HTR-8/SVneo (cell line): ENCODE measurements around the gene FADS6.
"Not testable (repeated sequence)": the region's sequence is repeated elsewhere in the genome, so short reads cannot be mapped to it uniquely, and the experiment has no call there.

Source experiments
- DNase-seq: peaks from one replicate; pipeline ENCODE4 v3.0.0; 2011; ENCODE audit warnings: low spot score, mixed read lengths; ENCODE audit not compliant: insufficient read length
- FAIRE-seq: peaks from 2 replicates; lab custom pipeline; 2011; peaks lifted over from hg19 to GRCh38; lab: Jason Lieb, UNC

The FADS6 gene

DNA sequence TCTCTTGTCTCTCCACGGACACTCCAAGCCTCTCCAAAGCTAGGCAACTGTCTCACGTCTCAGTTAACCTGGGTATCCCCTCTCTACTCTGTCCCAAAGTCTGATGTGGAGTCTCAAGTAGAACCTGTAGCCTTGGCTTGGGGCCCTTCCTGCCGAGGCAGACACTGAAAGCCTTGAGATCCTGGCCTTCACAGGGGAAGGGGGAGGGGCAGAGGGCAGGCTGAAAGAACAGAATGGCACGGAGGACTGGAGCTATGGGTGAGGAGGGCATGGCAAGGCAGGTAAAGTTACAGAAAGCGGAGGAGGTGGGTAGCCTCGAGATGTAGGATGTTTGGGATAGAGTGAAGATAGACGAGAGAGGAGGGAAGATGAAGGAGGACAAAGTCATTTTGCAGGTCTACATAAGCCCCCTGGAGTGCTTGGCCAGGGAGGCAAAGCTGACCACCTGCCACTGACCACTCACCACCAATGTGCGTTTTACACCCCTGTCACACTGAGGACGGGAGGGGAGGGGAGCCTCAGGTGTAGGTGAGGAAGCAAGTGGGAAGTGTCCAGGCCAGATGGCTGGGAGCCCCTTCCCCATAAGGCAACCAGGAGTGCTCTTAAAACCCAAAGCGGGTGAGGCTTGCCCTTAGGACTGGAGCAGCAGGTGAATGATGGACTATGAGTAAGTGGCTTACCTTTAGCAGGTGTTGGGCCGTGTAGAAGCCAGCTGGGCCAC is 21.9 kb downstream of the FADS6 start:
- DNase-seq (no peak), FAIRE-seq (peak; percentile 28)

DNA sequence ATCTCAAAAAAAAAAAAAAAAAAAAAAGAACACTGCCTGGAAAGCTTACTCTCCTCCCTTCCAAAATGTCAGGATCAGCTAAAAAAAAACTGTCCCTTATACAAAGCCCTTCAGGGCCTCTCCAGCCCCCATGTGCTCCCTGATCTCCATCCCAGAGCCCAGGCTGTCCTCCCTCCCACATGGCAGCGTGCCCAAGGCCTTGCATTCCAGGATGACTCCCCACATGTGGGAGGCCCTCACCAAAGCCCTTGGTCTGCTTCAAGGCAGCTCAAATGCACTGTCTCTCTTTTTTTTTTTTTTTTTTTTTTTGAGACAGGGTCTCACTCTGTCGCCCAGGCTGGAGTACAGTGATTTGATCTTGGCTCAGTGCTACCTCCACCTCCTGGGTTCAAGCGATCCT is 22.9 kb downstream of the FADS6 start:
- peak; percentile 43 for DNase-seq
- FAIRE-seq, result no peak

DNA sequence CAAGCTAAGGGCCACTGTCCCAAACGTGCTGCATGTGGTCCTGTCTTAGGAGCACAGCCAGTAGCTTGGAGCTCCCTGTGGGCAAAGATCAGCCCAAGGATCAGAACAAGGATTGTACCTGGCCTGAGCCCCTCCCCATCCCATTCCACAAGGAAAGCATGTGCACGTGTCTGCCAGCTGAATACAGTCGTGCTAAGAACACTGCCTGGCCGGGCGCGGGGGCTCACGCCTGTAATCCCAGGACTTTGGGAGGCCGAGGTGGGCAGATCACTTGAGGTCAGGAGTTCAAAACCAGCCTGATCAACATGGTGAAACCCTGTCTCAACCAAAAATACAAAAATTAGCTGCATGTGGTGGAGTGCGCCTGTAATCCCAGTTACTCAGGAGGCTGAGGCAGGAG is 23.4 kb downstream of the FADS6 start:
- not testable (repeated sequence) for FAIRE-seq, DNase-seq

DNA sequence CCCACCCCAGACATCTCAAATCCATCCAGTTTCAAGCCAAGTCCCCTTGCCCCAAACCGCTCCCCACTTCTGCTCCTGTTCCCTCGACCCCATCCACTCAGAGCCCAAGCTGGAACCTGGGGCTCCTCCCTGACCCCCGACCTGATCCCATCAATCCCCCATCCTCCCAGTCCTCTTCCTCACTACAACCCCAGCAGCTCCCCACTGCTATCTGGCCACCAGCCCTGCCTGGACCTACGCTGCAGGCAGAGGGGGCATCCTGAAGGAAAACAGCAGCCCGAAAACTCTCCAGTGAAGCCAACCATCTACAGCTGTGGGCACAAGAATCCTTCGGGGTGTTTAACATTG is 24.6 kb downstream of the FADS6 start:
- no peak for DNase-seq
- no peak for FAIRE-seq

DNA sequence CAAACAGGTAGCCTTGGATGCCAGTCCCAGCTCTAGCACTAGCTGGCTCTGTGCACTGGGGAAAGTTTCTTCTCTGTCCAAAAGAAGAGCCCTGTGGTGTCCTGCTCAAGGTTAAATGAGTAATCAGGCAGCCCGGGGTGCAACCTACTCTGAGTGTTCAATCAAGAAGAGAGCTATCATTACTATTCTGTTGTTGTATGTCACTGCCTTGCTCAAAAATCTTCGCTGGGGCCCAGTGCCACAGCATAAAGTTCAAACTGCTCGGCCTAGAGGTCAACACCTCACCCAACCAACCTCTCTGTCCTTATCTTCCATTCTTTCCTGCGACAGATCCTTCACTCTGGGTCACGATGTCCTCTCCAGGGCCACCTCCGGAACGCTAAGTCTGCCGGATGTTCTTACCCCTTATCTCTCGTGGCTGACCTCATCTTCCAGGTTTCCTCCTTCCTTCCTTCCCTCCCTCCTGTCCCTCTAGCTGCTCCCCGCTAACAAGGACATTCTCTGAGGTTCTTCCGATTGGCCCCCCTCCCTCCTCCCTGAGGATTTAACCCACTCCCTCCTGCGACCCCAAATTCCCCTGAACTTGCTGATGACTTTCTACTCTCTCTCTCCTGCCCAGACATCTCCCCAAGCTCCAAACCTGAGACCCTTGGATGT is 25.1 kb downstream of the FADS6 start:
- FAIRE-seq, result no peak

DNA sequence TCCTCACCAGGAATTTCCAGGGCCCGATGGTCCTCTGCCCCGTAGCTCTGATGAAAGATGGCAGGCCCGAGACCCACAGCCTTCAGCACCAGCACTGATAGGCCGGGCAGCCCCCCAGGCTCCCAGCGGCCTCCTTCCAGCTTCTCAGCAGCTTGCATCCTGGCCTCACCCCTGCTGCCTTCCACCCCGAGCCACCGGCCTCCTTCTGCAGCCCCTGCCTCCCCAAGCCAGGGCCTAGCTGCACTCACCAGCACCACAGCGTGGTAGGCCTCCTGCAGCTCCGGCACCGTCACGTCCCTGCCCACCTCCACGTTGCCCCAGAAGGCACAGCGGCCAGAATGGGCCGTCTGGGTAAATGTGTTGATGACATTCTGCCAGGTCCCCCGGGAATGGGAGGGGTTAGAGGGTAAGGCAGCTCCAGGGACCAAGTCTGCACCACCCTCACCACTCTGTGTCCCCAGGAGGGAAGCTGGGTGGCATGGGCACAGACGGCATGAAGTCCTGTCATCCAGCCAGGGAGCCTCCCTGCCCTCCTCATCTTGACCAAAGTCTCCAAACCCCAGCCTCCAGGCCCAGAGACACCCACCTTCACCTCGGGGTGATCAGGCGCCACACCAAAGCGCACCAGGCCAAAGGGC is 27.1 kb downstream of the FADS6 start:
- DNase-seq, result no peak
- no peak for FAIRE-seq

More for the DNA sequence above, 25.1 kb downstream of the FADS6 start:
- DNase-seq, result no peak

DNA sequence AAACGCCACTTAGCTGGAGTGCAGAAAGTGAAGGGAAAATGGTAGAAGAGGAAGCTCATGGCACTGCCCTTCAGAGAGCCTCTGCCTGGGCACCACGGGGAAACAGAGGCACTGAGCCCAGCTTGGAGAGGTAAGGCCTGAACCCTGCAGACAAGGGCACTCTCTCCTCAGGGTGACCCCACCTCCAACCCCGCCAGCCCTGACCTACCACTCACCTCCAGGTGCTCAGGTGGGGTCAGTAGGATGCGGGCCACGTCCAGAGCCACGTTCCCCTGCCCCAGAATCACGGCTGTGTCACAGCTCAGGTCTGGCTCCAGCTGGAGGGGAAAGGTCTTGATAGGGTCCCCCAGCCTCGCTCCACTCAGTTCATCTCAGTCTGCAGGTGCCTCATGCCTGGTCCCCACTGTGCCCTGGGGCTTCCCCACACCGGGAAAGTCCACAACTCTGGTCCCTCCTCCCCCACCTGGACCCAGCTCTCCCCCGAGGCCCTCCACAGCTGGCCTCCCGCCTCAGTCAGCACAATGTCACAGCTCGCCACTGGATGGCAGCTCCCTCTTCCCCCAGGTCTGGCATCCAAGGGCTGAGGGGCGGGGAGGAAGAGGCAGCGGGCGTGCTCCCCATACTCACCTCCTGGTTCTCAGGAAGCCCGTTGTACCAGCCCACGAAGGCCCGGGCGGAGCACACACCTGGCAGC is 27.8 kb downstream of the FADS6 start:
- FAIRE-seq (no peak), DNase-seq (no peak)

DNA sequence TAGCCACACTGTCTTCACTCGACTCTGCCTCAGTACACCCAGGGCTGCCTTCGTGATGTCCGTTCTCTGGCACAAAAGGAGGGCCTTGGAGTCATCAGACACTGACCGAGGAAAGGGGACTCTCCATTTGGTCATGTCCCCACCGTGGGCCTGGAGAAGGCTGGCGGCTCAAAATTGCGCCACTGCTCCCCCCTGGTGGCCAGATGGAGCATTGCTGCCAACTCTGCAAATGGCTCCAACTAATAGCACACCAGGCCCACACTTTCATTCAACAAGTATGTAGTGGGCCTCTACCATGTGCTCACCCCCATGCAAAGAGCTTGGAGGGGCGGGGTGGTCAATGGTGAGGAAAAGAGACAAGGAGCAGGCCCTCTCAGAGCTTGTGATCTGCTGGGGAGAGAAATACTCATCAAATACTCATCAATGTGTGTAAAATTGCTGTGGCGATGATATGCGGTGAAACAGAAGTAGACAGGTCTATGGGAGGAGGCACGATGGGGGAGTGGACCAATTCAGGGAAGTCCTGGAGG is 28.5 kb downstream of the FADS6 start:
- peak; percentile 99 for FAIRE-seq
- DNase-seq, result peak; percentile 83

DNA sequence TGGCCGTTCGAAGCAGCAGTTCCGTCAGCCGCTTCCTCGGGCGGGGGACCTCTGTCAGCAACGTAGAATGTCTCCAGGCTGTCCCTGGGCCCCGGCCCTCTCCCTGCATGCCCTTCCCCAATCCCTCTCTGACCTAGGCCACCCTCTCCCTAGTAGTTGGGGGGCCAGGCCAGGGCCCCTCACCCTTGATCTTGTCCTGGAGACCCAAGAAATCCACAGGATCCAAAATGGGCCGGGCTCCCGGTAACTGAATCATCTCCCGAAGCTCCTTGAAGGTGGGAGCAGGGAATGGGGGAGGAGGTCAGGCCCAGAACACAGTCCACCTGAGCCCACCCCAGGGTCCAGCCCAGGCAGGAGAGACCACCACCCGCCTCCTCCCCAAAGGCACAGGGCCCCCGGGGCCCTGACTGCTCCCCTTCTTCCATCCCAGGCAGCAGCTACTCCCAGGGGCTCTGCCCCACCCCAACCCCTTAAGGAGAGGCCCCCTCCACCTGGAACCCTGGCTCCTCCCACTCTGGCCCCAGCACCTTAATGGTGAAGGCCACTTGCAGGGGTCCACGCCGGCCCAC is 29.1 kb downstream of the FADS6 start:
- FAIRE-seq, result no peak

DNA sequence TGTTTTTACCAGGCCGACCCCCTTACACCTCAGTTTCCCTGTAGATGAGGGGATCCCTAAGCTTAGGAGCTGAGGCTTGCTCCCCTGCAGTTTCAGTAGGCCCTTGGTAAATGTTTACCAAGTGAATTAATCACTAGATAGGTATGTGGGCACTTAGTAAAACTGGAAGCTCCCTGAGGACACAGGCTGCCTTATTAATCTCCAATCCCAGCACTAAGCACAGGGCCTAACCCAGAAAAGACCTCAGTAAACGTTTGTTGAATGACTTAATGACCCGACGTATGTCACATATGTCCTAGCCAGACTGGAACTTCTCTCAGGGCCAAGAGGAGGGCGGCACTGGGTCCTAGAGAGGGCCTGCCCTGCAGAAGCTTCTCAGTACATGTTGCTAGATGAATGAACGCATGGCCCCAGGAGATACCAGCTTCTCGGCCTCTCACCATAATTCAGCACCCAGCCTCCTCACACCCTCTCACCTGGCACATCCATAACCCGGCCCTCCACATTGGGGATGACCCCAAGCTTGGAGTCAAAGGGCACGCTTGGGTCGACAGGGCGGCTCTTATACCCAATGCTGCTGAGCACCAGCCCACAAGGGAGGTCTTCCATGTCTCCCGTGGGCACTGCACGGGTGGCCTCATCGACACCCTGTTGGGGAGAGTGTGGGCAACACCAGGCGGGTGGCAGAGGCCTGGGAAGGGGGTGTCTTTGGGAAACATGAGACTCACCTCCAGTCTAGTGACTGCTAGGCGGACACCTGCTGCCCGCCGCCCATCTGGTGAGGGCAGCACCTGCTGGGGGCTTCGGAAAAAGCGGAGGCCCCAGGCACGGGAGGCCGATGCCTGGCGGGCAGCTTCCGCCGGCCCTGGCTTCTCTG is 29.8 kb downstream of the FADS6 start:
- FAIRE-seq (peak; percentile 69), DNase-seq (no peak)

More for the DNA sequence above, 29.1 kb downstream of the FADS6 start:
- no peak for DNase-seq

DNA sequence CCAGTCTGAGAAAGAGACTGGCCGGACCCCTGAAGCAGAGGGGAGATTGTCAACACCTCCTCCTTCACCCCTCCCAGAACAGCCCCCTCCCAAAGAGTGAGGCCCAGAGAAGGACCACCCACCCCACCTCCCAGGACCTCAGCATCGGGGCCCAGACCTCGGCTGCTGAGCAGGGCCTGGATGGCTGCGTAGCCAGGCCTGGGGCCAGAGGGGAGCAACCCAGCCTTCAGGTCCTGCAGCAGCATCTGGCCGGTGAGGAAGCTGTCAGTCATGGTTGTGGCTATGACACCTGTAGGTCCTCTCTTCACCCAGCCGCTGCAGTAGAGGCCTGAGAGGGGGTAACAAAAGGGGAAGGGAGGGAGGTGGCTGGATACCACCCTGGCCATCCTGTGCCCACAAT is 30.5 kb downstream of the FADS6 start:
- no peak for DNase-seq
- FAIRE-seq, result no peak

DNA sequence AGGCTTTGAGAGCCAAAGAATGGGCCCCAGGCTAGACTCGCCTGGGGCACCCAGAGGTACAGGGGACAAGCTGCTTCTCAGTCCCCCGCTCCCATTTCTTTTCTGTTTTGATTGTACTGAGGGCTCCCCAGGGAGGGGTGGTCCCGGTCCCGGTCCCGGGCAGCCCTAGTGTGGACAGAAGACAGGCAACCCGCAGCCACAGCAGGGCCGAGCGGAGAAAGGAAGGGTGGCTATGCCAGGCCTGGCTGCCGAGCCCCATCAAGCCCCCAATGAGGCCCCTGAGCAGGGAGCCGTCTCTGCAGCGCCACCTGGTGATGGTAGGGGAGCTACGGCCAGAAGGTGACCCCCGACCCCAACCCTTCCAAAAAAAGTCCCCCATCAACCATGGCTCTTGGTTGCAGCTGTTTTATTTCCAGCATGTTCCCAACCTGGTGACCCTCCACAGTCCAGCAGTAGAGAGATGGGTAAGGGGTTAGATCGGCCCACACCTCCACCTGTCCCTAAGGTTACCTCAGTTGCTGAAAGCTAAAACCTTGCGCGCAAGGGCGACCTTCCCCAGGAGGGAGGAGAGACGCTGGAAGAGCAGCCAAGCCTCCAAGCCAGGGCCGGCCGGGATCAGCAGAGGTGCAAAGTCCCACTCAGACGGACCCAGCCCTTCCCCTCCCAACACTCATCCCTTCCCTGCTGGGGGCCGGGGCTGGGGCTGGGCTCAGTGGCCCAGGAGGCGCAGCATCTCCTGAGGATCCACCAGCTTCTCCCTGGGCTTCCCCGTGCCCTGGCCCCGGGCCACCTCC is 31.1 kb downstream of the FADS6 start:
- DNase-seq, result no peak
- FAIRE-seq, result peak; percentile 69

DNA sequence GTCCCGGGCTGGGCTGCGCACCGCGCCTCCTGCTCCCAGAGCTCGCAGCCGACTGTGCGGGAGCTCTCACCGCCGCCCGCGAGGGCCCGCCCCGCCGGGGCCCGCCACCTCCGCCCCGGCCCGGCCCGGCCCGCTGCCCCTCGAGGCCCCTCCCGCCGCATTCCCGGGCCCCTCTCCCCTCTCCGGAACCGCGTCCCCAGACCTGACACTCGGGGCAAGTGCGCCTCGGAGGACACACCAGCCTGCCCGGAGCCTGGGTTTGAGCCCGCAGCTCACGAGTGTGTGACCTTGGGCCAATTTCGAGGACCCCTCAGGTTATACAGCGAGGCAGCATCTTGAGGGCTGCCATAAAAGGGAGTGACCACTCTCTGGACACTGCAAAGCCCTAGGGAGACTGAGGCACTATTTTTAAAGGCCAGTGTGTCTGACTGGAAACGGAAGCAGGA is 31.7 kb downstream of the FADS6 start:
- FAIRE-seq (no peak), DNase-seq (no peak)

DNA sequence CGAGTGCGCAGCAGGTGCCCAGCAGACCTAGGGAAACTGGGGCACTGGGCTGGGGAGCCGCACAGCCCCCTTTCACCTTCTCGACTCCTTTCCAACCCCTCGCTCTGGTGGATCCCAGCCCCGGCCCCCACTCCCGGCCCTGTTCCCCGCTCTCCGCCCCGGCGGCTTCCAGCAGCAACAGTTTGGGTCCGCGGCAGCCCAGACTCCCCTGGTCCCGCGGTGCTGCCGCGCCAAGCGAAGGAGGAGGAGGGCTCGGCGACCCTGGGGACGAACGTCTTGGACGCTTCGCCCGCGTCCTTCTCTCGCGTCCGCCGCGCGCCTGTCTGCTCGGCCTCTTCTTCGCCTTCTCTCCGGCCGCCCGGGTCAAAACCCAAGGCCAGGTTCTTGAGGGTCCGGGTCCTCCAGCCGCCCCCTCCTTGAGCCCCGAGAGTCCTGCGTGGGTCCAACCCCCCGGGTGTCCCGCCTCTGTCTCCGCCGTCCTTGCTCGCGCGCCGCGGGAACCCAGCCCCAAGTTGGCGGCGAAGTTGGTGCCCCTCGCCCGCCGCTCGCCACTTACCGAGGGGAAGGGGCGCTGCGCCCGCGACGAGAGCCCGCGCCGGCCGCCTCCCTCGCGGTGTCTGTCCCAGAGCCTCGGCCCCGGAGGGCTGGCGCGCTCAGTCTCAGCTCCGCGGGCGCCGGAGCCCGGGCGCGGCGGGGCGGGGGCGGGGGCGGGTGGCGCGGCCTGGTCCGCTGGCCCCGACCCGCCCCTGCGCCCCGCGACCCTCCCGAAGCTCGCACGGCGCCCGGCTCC is 32.4 kb downstream of the FADS6 start:
- DNase-seq, result no peak
- FAIRE-seq, result no peak

DNA sequence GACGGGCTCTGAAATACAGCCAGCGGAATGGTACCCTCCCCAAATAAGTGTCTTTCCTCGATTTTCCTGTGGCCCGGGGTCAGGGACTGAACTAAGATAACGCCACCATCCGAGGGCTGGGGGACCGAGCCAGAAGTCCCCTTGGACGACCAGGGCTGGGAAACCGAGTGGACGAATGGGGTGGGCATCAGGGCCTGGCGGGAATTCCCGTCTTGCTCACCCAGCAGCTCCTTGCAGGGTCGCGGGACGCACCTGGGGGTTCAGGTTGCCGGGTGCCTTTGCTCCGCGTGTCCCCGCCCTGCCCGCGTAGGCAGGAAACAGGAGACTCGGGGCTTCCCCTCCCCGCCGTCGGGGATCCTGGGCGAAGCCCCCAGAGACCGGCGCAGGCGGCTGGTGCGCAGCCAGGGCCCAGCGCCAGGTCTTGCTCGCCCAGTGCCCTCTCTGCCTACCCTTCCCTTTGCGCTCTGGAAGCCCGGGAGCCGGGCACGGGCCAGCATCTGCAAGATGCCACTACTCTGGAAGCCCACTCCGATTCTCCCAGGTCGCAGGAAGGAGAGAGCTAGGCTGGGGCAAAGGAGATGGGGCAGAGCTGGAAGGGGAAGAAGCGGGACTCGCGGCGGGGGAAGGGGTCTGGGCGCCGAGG is 33.1 kb downstream of the FADS6 start:
- DNase-seq (no peak), FAIRE-seq (no peak)

DNA sequence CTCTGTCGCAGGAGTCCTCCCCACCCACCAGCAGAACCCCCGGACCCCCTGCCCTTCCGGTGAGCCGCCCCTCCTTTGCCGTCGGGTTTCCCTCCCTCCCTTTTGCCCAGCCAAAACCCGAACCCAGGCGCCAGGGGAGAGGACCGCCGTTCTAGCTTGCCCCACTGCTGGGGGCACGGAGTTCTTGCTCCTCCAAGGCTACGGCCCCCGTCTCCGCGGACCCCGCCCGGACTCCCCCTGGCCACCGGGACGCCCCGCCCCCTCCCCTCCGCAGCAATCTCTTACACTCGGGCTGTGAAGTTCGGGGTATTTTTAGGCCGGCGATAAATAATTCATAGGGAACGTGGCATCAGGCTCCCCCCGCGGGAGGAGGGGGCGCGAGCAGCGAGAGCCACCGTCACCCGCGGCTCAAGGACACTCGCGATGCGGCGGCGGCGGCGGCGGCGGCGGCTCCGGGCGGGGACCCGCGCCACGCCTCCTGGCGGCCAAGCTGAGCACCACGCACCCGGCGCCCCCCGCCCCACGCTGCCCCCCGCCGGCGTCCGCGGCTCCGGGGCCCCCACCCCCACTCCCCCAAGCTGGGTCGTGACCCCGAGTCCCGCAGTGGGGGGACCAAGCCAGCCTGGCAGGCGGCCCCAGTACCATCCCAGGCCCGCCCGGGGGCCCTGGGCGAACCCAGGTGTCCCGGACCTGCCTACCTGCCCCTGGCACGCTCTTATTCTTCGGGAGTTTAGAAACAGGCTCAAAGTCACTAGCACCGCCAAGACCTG is 33.8 kb downstream of the FADS6 start, which contains the start of gene GRIN2C:
GRIN2C (minus strand) TSS at position 427 of the 770 bp plus-strand sequence. CDS start 4,793 bp downstream, outside the sequence.
- no peak for DNase-seq
- peak; percentile 9 for FAIRE-seq
